Esophagus muscularis mucosa (tissue), 3 donors: Measurements from ENCODE around the gene FERMT3.

ENCODE experiments used
- EP300 ChIP-seq: sonication (generic); formaldehyde crosslinking; IDR thresholded peaks from one replicate; pipeline ENCODE4 v1.6.1; 2017; ENCODE audit warnings: antibody characterized with exemption
- POLR2AphosphoS5 ChIP-seq, 2 donors: sonication (generic); formaldehyde crosslinking; IDR thresholded peaks; one replicate each; pipeline ENCODE4 v1.6.1; 2017; ENCODE audit warnings: antibody characterized with exemption in 2 of 2

GRCh38 chr11:64229090-64229743, 22.7 kb downstream of the FERMT3 start:
- TF ChIP-seq POLR2AphosphoS5 (IDR thresholded peaks at IDR 0.05) = no peak
- no peak for TF ChIP-seq EP300
